Breast epithelium (tissue), 4 donors: ENCODE data around the gene AMIGO2. TPM values are rescaled to one million over a fixed set of nuclear protein-coding genes. Genes with fewer than 3 reads are reported as not detected.

Experiments used
- DNase-seq, 2 donors: peaks; one replicate each; pipeline ENCODE4 v3.0.0-alpha.2; 2019; ENCODE audit warnings: low spot score in 2 of 2
- H3K27ac ChIP-seq, 2 donors: fragments of 200-600 bp; sonication (generic) in 1 of 2; one replicate each; pipeline ENCODE4 v1.5.1; 2016 to 2019; ENCODE audit warnings: mild to moderate bottlenecking in 1 of 2
- H3K27me3 ChIP-seq, 2 donors: fragments of 200-600 bp; sonication (generic) in 1 of 2; one replicate each; pipeline versions ENCODE4 v1.5.1 to v1.6.0; 2017 to 2019; ENCODE audit warnings: control low read depth in 1 of 2, mild to moderate bottlenecking in 1 of 2
- H3K36me3 ChIP-seq: fragments of 200-600 bp; one replicate; pipeline ENCODE4 v1.5.1; 2019
- H3K4me1 ChIP-seq, 2 donors: fragments of 200-600 bp; sonication (generic); one replicate each; pipeline ENCODE4 v1.5.1; 2016 to 2019; ENCODE audit warnings: control low read depth in 1 of 2
- H3K4me3 ChIP-seq, 3 donors: fragments of 200-600 bp; sonication (generic); 1 replicate in 2 of 3; 2 replicates in 1 of 3; pipeline ENCODE4 v1.5.1; 2016 to 2019; ENCODE audit warnings: mild to moderate bottlenecking in 3 of 3, moderate library complexity in 2 of 3
- H3K9me3 ChIP-seq, 2 donors: fragments of 200-600 bp; sonication (generic) in 1 of 2; one replicate each; pipeline ENCODE4 v1.5.1; 2016 to 2019; ENCODE audit warnings: control low read depth in 1 of 2
- CTCF ChIP-seq, 3 donors: fragments of 450-650 bp; IDR thresholded peaks; one replicate each; pipeline ENCODE4 v1.5.1; 2016 to 2017; ENCODE audit warnings: antibody characterized with exemption in 3 of 3, mild to moderate bottlenecking in 3 of 3, moderate library complexity in 3 of 3
- POLR2A ChIP-seq: fragments of 450-650 bp; IDR thresholded peaks from one replicate; pipeline ENCODE4 v1.6.1; 2016; ENCODE audit warnings: antibody characterized with exemption, mild to moderate bottlenecking, moderate library complexity
- POLR2AphosphoS5 ChIP-seq, 3 donors: sonication (generic); formaldehyde crosslinking; IDR thresholded peaks; one replicate each; pipeline ENCODE4 v1.6.1; 2017; ENCODE audit warnings: antibody characterized with exemption in 3 of 3
- intact Hi-C: fragments of 100-400 bp; cut with DNase I; formaldehyde crosslinking; loops from one replicate; pipeline ENCODE4 v1.15.1; 2023; ENCODE audit warnings: low total_unique reads
- total RNA-seq, 3 donors: library from RNA; depleted of rRNA; stranded (reverse); fragments of >200 nt; gene quantifications; one replicate each; pipeline ENCODE4 v1.1.0, GENCODE V29; 2016

AMIGO2 gene
- total RNA-seq, 3 donors from 2014 or later: 6.7 to 57.7 (median 28.2) TPM

- Histone ChIP-seq H3K27me3 (no peaks in the 10 kb centered on the region), H3K4me1 (no peaks in the 10 kb centered on the region), H3K4me3 (no peak overlapping the region), H3K27ac (peak overlapping the region; percentile 26 to 94), H3K36me3 (no peaks in the 10 kb centered on the region), H3K9me3 (no peaks in the 10 kb centered on the region)
- intact Hi-C loops: loop anchor here (5.0 kb wide), 1 partner anchor 1022 kb away; no protein-coding TSS in a partner anchor
- TF ChIP-seq POLR2A: no peak
- no peak for TF ChIP-seq CTCF (IDR thresholded peaks at IDR 0.05)
- no peak for TF ChIP-seq POLR2AphosphoS5 (IDR thresholded peaks at IDR 0.05)
- DNase-seq: no peak
Measured at GRCh38 chr12:47074757-47075156, 5.0 kb downstream of the AMIGO2 start.

- no peak for DNase-seq
- intact Hi-C loops: loop anchor here (5.0 kb wide), 1 partner anchor 1022 kb away; no protein-coding TSS in a partner anchor
- H3K4me1 ChIP-seq: no peaks in the 10 kb centered on the region
- H3K9me3 ChIP-seq: no peaks in the 10 kb centered on the region
- H3K4me3 ChIP-seq: no peak overlapping the region
- TF ChIP-seq POLR2A (no peak), CTCF (IDR thresholded peaks at IDR 0.05) (no peak), POLR2AphosphoS5 (IDR thresholded peaks at IDR 0.05) (no peak)
- no peaks in the 10 kb centered on the region for H3K27me3 ChIP-seq
- no peaks in the 10 kb centered on the region for H3K36me3 ChIP-seq
- no peak overlapping the region for H3K27ac ChIP-seq
Measured at GRCh38 chr12:47073951-47074350, 5.8 kb downstream of the AMIGO2 start.

- TF ChIP-seq CTCF (IDR thresholded peaks at IDR 0.05) (no peak), POLR2AphosphoS5 (IDR thresholded peaks at IDR 0.05) (no peak), POLR2A (no peak)
- intact Hi-C loops: loop anchor here (5.0 kb wide), 1 partner anchor 1019 kb away; no protein-coding TSS in a partner anchor
- no peaks in the 10 kb centered on the region for H3K36me3 ChIP-seq
- no peaks in the 10 kb centered on the region for H3K4me1 ChIP-seq
- no peaks in the 10 kb centered on the region for H3K9me3 ChIP-seq
- no peak overlapping the region for H3K4me3 ChIP-seq
- no peak for DNase-seq
- no peak overlapping the region for H3K27ac ChIP-seq
- H3K27me3 ChIP-seq: no peaks in the 10 kb centered on the region
Measured at GRCh38 chr12:47071241-47071852, 8.4 kb downstream of the AMIGO2 start.

GRCh38 chr12:47070310-47070709 is 9.4 kb downstream of the AMIGO2 start:
- intact Hi-C loops: loop anchor here (5.0 kb wide), 1 partner anchor 1018 kb away; no protein-coding TSS in a partner anchor
- no peak for TF ChIP-seq POLR2AphosphoS5 (IDR thresholded peaks at IDR 0.05)
- TF ChIP-seq CTCF (IDR thresholded peaks at IDR 0.05): no peak
- no peak for TF ChIP-seq POLR2A
- no peak overlapping the region for H3K4me3 ChIP-seq
- H3K27me3 ChIP-seq: no peaks in the 10 kb centered on the region
- no peak for DNase-seq
- peak overlapping the region; percentile 4 to 7 for H3K27ac ChIP-seq
- H3K4me1 ChIP-seq: no peaks in the 10 kb centered on the region
- no peaks in the 10 kb centered on the region for H3K36me3 ChIP-seq
- H3K9me3 ChIP-seq: no peaks in the 10 kb centered on the region

GRCh38 chr12:47068539-47068938 is 11.2 kb downstream of the AMIGO2 start:
- Histone ChIP-seq H3K36me3 (no peaks in the 10 kb centered on the region), H3K9me3 (no peaks in the 10 kb centered on the region), H3K4me1 (no peaks in the 10 kb centered on the region), H3K27me3 (no peaks in the 10 kb centered on the region), H3K27ac (no peak overlapping the region), H3K4me3 (no peak overlapping the region)
- intact Hi-C loops: no loop called here
- no peak for DNase-seq
- no peak for TF ChIP-seq POLR2AphosphoS5 (IDR thresholded peaks at IDR 0.05)
- TF ChIP-seq POLR2A: no peak
- no peak for TF ChIP-seq CTCF (IDR thresholded peaks at IDR 0.05)
